ENCODE data around the gene FMC1. TPM values are rescaled to one million over a fixed set of nuclear protein-coding genes. Genes with fewer than 3 reads are reported as not detected.
"Not testable (repeated sequence)": the region's sequence is repeated elsewhere in the genome, so short reads cannot be mapped to it uniquely, and the experiment has no call there.

The FMC1 gene, protein sequence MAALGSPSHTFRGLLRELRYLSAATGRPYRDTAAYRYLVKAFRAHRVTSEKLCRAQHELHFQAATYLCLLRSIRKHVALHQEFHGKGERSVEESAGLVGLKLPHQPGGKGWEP
- 1 to 10 TPM; 7.5 to 8.0 TPM for total RNA-seq

DNA sequence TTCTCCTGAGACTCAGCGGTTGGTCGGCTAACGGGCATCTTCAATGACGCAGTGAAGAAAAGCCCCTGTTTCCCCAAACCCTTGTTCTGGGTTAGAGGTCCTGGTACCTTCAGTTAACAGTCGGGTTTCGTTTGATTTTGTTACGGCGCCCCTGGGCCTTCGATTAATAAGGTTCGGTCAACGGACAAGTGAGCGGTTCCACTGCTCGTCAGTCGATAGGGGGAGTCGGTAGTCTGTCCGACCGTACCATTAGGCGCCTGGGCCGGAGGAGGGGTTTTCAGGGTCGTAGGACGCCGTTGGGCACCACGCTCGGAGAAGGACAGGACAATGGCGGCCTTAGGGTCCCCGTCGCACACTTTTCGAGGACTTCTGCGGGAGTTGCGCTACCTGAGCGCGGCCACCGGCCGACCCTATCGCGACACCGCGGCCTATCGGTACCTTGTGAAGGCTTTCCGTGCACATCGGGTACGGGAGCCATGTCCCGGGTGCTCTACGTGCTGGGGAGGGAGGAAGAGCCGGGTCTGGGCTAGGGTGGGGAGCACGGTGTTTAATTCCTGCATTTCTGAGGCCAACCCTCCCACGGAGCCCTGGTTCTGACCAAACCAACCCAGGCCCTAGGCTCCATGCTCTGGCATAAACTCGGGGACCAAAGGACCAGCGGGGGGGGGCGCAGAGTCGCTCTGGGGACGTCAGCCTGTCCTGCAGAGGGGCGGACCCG lies at the start of gene FMC1:
TSS of gene FMC1 (plus strand) at position 280 of the 718 bp plus-strand sequence. CDS start at position 328, 48 bp downstream.
- H3K36me3 Mint-ChIP-seq = peaks cover 9% of the 10 kb centered on the region
- H3K4me3 Mint-ChIP-seq = peak within 1 kb of the TSS; percentile 90
- peaks cover 2% of the 10 kb centered on the region for H3K27me3 Mint-ChIP-seq
- peaks cover 21% of the 10 kb centered on the region for H3K4me1 Mint-ChIP-seq
- H3K9me3 Mint-ChIP-seq = peaks cover 7% of the 10 kb centered on the region
- POLR2A ChIA-PET = interaction anchor here (1.0 to 3.1 kb wide), 3 partner anchors 18 to 237 kb away, joined by 5 to 33 read pairs (median 9); partner anchors contain the start of gene LUC7L2
- peak within 1 kb of the TSS; percentile 99 for H3K27ac Mint-ChIP-seq
- ATAC-seq (ENCODE audit: low read depth) = peak; percentile 66
- DNase-seq = peak; percentile 83

GRCh38 chr7:139292821-139293220 lies 48.3 kb upstream of the FMC1 start:
- Mint-ChIP-seq H3K9me3 (no peaks in the 10 kb centered on the region), H3K27ac (no peak overlapping the region), H3K36me3 (peaks cover 3% of the 10 kb centered on the region), H3K4me3 (no peak overlapping the region), H3K4me1 (no peaks in the 10 kb centered on the region), H3K27me3 (no peaks in the 10 kb centered on the region)
- POLR2A ChIA-PET = no interaction called here
- DNase-seq (no peak), ATAC-seq (ENCODE audit: low read depth) (no peak)

- H3K4me1 Mint-ChIP-seq = no peaks in the 10 kb centered on the region
- H3K9me3 Mint-ChIP-seq = no peaks in the 10 kb centered on the region
- no peaks in the 10 kb centered on the region for H3K27me3 Mint-ChIP-seq
- DNase-seq = no peak
- POLR2A ChIA-PET = no interaction called here
- H3K36me3 Mint-ChIP-seq = no peaks in the 10 kb centered on the region
- no peak for ATAC-seq (ENCODE audit: low read depth)
- H3K4me3 Mint-ChIP-seq = no peak overlapping the region
- no peak overlapping the region for H3K27ac Mint-ChIP-seq
Observed at GRCh38 chr7:139293534-139293933, 47.6 kb upstream of the FMC1 start.

DNA sequence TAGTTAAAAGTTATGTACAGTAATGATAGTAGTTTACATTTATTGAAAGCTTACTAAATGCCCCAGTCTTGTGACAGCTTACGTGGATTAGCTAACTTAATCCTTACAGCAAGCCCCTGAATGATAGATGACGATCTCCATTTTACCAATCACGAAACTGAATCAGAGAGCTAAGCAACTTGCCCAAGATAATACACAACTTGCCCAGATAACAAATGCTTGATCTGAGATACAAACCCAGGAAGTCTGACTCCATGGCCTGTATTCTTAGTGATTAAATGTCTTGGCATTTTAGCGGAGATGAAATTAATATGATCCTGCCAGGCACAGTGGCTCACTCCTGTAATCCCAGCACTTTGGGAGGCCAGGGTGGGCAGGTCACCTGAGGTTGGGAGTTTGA lies 46.9 kb upstream of the FMC1 start:
- Mint-ChIP-seq H3K36me3 (no peaks in the 10 kb centered on the region), H3K27me3 (no peaks in the 10 kb centered on the region), H3K27ac (no peak overlapping the region), H3K4me3 (no peak overlapping the region), H3K4me1 (no peaks in the 10 kb centered on the region), H3K9me3 (no peaks in the 10 kb centered on the region)
- POLR2A ChIA-PET = no interaction called here
- DNase-seq (no peak), ATAC-seq (ENCODE audit: low read depth) (no peak)

- Mint-ChIP-seq H3K27me3 (no peaks in the 10 kb centered on the region), H3K4me3 (no peak overlapping the region), H3K4me1 (no peaks in the 10 kb centered on the region), H3K27ac (no peak overlapping the region), H3K36me3 (no peaks in the 10 kb centered on the region), H3K9me3 (no peaks in the 10 kb centered on the region)
- POLR2A ChIA-PET = no interaction called here
- DNase-seq (no peak), ATAC-seq (ENCODE audit: low read depth) (no peak)
Observed at GRCh38 chr7:139294951-139295575, 46.1 kb upstream of the FMC1 start.

GRCh38 chr7:139297795-139298194 lies 43.3 kb upstream of the FMC1 start:
- Mint-ChIP-seq H3K9me3 (no peaks in the 10 kb centered on the region), H3K4me3 (no peak overlapping the region), H3K36me3 (no peaks in the 10 kb centered on the region), H3K27ac (no peak overlapping the region), H3K4me1 (no peaks in the 10 kb centered on the region), H3K27me3 (no peaks in the 10 kb centered on the region)
- POLR2A ChIA-PET = no interaction called here
- ATAC-seq (ENCODE audit: low read depth) = no peak
- DNase-seq = no peak

DNA sequence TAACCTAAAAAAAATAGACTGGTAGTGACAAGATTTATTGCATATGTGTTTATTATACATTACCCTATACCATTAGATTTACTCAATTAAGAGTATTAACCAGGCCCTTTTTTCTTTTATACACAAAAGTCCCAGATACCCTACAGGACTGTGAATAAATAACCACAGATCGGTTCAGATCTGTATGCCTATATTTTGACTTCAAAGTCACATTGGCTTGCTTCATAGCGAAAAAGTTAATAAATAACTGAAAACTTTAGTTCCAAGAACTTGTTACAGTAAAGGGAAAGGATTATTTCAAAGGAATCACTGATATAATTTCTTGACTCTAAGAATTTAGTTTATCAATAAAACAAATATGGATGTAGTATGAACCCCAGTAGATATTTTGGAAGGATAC lies 41.8 kb upstream of the FMC1 start:
- ATAC-seq (ENCODE audit: low read depth) = no peak
- no peaks in the 10 kb centered on the region for H3K36me3 Mint-ChIP-seq

GRCh38 chr7:139300390-139300789 lies 40.7 kb upstream of the FMC1 start:
- DNase-seq (no peak), ATAC-seq (ENCODE audit: low read depth) (no peak)
- Mint-ChIP-seq H3K4me3 (no peak overlapping the region), H3K36me3 (no peaks in the 10 kb centered on the region), H3K9me3 (no peaks in the 10 kb centered on the region), H3K4me1 (no peaks in the 10 kb centered on the region), H3K27ac (no peak overlapping the region), H3K27me3 (no peaks in the 10 kb centered on the region)
- POLR2A ChIA-PET = no interaction called here

More for the DNA sequence above, 41.8 kb upstream of the FMC1 start:
- H3K4me1 Mint-ChIP-seq = no peaks in the 10 kb centered on the region
- no peaks in the 10 kb centered on the region for H3K27me3 Mint-ChIP-seq
- DNase-seq = no peak
- POLR2A ChIA-PET = no interaction called here
- H3K9me3 Mint-ChIP-seq = no peaks in the 10 kb centered on the region
- no peak overlapping the region for H3K27ac Mint-ChIP-seq
- no peak overlapping the region for H3K4me3 Mint-ChIP-seq

GRCh38 chr7:139304517-139304916 lies 36.6 kb upstream of the FMC1 start:
- Mint-ChIP-seq H3K4me3 (no peak overlapping the region), H3K27me3 (no peaks in the 10 kb centered on the region), H3K36me3 (peaks cover 6% of the 10 kb centered on the region), H3K27ac (no peak overlapping the region), H3K4me1 (no peaks in the 10 kb centered on the region), H3K9me3 (no peaks in the 10 kb centered on the region)
- POLR2A ChIA-PET = no interaction called here
- no peak for ATAC-seq (ENCODE audit: low read depth)
- DNase-seq = no peak

DNA sequence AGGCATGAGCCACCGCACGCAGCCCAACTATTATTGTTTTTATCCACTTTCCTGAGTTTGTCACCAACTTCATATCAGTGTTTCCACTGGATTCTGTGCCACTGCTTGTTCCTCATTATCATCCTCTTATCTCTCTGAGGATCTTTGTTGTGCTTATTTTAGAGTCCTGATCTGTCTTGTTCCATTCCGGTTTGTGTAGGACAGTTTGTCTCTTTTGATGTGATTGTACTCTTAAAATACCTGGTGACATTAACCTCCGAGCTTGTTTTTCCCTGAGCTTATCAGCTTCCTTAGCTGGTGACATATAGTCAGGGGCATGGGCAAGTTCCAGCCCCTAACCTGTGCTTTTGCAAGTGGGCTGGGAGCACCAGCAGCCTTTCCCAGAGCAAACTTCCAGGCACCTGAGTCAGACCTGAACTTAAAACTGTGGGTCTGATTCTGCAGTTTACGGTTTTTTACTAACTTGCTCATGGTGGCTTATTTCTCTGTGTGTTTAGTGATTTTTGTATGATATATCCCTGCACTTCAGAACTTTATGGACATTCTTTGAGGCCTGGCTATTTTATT lies 23.1 kb upstream of the FMC1 start:
- Mint-ChIP-seq H3K9me3 (no peaks in the 10 kb centered on the region), H3K4me1 (no peaks in the 10 kb centered on the region), H3K27ac (no peak overlapping the region), H3K4me3 (no peak overlapping the region), H3K36me3 (no peaks in the 10 kb centered on the region), H3K27me3 (peaks cover 6% of the 10 kb centered on the region)
- DNase-seq = no peak
- ATAC-seq (ENCODE audit: low read depth) = no peak
- POLR2A ChIA-PET = no interaction called here

DNA sequence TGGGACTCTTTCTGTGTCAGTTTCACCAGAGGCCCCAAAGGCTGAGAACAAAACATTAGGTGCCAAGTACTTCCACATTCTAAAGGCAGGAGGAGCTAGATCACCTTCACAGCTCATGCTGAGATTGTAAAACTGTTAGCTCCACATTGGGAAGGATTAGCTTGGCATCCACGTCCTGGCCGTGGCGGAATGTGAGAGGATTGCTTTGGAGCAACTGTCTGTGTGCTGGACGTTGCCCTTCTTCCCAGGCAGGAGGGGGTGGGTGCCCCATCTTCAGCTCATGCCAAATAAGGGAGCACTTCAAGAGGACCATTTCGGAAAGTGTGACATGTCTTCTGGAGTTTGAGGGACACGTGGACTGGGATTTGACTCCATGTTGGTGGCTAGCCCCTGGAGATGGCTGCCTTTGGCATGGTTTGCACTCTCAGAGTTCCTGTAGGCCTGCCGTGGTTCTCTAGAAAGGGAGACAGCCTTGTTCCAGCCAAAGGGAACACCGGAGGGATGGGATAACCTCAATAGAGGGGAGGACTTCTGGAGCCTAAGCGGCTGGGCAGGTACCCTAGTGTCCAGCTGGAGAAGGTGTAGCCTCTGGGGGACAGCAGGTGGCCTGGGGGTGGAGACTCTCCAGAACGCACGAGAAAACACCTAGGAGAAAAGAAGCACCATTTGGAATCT lies 19.9 kb upstream of the FMC1 start:
- ATAC-seq (ENCODE audit: low read depth) (no peak), DNase-seq (no peak)
- Mint-ChIP-seq H3K27me3 (peaks cover 6% of the 10 kb centered on the region), H3K36me3 (no peaks in the 10 kb centered on the region), H3K9me3 (no peaks in the 10 kb centered on the region), H3K4me1 (no peaks in the 10 kb centered on the region), H3K27ac (no peak overlapping the region), H3K4me3 (no peak overlapping the region)
- POLR2A ChIA-PET = no interaction called here

- H3K9me3 Mint-ChIP-seq; ATAC-seq (ENCODE audit: low read depth); DNase-seq; H3K4me3 Mint-ChIP-seq; H3K4me1 Mint-ChIP-seq; H3K36me3 Mint-ChIP-seq; POLR2A ChIA-PET; H3K27ac Mint-ChIP-seq; H3K27me3 Mint-ChIP-seq: not testable (repeated sequence)
Observed at GRCh38 chr7:139324709-139325108, 16.4 kb upstream of the FMC1 start.

DNA sequence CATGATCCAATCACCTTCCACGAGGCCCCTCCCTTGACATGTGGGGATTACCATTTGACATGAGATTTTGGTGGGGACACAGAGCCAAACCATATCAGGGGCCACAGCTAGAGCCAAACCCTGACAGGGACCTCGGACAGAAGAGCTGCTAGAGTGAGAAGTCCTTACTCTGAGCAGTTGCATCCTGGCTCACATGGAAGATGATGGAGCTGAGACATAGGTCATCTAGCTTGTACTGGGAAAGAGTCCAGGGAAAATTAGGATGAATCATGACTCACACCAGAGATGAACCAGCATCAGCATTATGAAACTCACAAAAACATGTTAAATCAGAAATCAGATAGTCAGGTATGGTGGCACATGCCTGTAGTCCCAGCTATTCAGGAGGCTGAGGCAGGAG lies 12.8 kb upstream of the FMC1 start:
- H3K27me3 Mint-ChIP-seq = no peaks in the 10 kb centered on the region
- ATAC-seq (ENCODE audit: low read depth) = no peak
- POLR2A ChIA-PET = no interaction called here

More for the DNA sequence above, 12.8 kb upstream of the FMC1 start:
- no peak for DNase-seq
- Mint-ChIP-seq H3K9me3 (peaks cover 9% of the 10 kb centered on the region), H3K4me3 (no peak overlapping the region), H3K4me1 (peaks cover 7% of the 10 kb centered on the region), H3K27ac (no peak overlapping the region), H3K36me3 (peaks cover 5% of the 10 kb centered on the region)

Data from activated naive CD8-positive, alpha-beta T cell treated with anti-CD3 and anti-CD28 coated beads, Interleukin-2, amount 10 ng/mL, durations not matched to agents 7 days and 5 days (primary cell).